NCI-H2029 (cell line): Measurements from ENCODE around the gene CD79B.
A peak's percentile ranks its signal among the peaks of the same experiment; 100 is the strongest.
"Not testable (repeated sequence)": the region's sequence is repeated elsewhere in the genome, so short reads cannot be mapped to it uniquely, and the experiment has no call there.

Experiments used
- DNase-seq: peaks from one replicate; lab custom pipeline; 2025; lab: John Stamatoyannopoulos, UW

The CD79B gene

DNA sequence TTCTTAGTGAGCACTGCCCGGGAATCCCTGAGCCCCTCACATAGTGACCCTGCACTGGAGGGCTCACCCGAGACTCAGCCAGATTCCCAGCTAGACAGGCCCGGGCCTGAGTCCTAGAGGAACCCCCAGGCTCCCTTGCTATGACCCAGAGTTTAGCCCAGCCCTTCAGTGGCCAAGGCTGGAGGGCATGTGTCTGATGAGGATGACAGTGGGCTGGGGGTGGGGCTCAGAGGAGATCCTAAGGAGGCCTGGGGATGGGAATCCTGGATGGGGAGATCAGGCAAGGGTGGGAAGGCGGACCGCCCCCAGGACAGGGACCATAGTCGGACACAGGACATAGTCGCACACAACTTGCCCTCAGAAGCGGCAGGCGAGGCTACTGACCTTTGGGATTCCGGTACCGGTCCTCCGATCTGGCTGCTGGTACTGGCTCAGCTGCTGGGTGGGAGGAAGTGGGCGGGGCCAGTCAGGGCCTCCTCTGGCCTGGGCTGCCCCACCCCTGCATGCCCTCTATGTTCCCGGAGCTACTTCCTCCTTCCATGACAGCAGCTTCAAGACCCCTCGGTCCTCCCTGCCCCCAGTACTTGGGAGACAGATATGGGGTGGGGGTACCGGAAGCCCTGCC, 1.1 kb downstream of the CD79B start:
- DNase-seq = no peak

DNA sequence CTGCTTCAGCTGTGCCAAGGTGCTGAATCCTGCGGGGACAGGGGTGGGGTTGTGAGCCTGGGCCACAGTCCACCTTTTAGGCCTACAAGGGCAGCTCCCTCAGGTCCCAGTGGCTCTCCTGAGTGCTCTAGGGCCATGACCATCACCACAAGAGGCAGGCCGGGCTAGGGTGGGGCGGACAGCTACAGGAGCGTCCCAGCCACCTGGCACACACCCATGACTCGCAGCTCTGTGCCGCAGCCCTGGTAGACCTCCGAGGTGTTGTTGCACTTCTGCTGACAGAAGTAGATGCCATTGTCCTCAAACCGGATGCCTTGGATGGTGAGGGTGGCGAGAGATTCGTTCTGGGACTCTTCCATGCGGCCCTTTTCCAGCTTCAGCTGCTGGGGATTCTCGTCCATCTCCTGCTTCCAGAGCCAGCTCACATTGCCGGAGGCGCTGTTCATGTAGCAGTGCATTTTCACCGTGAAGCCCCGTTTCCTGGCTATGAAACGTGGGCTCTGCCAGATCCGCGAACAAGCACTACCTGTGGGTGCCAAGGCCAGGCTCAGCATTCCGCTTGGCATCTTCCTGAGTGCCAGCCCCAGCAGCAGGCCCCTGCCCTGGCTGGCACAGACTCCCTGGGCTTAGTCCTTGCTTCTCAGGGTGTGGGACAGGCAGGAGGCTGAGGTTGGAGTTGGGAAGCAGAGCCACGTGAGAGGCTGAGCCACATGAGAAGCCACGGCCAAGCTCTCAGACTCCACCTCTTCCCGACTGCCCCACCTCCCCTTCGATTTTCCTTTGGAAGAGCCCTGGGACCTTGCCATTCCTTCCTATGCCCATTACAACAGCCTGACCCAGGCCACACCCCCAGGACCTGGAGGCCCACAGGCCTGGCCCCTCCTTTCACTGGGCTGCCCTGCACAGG, 2.0 kb downstream of the CD79B start:
- no peak for DNase-seq

DNA sequence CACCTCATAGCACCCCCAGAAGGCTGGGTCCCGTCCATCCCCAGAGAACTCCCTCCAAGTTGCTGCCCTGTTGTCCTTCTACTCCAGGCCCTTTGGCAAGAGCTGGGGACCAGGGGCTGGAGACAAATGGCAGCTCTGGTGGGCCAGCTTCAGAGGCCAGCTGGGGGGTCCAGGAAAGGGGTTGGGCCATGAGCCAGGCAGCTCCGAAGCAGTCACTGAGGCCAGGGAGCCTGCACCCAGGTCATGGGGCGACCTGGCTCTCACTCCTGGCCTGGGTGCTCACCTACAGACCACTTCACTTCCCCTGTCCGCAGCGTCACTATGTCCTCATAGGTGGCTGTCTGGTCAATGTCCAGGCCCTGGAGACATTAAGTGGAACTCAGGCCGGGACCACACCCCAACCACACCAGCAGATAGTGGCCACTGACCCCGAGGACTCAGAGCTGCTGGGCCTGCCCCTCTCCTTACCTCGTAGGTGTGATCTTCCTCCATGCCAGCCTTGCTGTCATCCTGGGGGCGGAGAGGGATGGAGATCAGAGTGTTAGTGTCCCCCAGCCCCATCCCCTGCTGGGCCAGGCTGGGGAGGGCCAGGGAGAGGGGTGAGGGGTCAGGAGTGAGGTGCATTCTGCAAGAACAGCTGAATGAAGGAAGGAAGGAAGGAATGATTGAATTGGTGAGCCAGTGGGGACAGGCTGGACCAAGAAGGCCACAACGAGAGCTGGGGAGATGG, 3.0 kb downstream of the CD79B start:
- no peak for DNase-seq

DNA sequence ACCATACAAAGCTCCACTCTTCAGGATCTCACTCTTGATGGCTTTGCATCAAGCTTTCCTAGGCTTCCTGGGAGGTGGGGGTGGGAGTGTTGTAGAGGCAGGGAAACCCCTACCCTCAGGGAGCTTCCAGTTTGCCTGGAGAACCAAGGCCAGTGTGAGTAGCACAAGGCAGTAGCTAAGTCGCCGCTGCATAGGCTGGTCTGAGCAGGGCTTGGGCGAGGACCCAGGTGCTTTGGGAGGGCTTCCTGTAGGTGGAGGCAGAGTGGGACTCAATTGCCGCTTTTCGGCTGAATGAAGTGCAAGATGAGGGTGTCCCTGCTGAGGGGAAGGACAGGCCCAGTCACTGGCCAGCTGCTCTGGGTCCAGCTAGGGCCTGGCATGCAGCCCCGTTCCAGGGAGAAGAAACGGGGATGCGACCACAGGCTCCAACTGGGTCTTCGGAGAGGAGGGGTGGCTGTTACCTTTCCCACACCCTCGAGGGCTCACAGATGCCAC, 3.9 kb downstream of the CD79B start:
- no peak for DNase-seq

DNA sequence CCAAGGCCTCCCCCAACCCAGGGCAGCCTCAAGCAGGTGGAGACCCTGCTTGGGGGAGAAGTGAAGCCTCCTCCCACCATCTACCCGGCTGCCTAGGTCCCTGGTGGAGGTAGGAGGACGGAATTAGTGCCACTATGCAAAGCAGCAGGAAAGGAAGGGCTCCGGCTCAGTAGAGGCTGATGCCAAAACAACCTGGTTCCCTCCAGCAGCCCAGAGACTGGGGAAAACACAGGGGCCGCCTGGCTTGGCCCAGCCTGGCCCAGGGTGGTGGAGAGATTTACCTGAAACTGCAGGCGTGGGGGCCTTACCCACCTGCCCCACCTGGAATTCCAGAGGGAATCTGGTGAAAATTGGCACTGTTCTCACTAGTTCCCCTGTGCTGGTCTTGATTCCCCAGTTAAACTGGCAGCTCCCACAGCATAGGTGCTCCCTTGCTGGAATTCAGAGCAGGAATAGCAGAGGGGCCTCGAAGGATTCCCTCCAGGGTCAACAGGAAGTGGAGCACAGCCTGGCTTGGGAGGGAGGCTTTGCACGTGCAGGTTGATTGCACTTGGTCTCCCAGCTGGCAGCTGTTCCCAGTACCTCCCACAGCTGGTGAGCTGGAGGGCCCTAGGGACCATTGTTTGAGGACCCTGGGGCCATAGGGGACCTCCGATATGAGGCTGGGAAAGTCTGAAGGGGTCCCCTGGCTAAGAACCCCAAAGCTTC, 4.5 kb downstream of the CD79B start:
- DNase-seq = no peak

DNA sequence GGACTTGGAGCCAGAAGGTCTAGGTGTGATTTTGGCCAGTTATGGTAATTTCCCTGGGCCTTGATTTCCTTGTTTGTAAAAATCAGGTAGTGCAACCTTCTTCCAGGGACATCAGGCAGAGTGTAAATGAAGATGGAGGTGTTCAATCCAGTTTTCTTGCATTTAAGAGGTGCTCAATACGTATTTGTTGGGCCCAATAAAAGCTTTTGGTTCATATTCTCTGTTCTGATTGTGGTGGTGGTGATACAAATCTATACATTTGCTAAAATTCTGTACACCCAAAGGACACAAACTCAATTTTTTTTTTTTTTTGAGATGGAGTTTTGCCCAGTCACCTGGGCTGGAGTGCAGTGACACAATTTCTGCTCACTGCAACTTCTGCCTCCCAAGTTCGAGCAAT, 6.0 kb downstream of the CD79B start:
- DNase-seq = no peak

DNA sequence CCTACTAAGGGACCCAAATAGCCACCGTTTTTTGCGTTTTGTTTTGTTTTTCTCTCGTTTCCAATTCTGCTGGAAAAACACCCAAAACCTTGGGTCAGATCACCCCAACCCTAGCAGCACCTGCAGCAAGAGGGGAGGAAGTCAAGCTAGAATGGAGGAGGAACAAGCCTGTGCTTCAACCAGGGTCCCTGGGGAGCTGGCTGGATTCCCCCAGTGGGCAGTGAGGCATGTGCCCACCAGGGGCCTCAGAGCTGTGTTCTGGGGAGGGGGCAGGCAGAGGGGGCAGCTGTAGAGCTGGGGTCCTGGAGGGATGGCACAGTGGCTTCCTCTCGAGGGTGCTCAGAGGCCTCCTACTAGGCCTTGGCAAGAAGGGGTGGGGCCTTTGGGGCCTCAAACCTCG, 6.5 kb downstream of the CD79B start:
- no peak for DNase-seq

DNA sequence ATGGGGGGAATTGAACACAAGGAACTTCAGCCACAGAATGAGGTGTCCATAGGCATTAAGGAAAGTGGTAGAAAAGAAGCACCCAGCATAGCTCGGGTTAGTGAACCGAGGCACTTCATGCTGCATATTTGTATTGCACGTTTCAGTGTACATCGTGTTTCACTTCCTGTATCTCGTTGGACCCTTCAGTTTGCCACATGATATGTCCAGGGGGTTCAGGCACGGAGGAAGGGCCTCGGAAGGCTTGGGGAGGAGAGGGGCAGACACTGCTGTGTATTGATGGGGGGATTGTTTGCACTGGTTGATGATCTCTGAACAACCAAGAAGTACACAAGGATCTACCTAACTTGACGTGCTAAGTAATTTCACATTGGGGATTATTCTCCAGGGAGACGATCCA, 9.7 kb downstream of the CD79B start:
- DNase-seq = not testable (repeated sequence)

DNA sequence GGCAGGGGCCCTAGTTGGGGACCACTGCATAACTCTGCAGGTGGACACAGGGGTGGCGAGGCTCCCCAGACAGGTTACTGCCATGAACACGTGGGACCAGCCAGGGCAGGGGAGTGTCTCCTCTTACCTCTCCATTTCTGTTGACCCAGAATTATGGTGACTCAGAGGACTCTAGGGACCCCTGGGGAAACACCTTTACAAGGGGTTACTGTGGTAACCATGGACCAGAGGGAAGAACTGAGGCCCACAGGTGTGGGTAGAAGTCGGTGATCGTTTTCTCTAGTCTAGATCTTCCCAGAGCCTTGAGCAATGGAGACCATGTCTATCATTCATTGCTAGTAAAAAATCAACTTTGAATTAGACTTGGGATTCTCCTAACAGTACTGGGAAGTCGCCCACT, 11.4 kb downstream of the CD79B start:
- not testable (repeated sequence) for DNase-seq

DNA sequence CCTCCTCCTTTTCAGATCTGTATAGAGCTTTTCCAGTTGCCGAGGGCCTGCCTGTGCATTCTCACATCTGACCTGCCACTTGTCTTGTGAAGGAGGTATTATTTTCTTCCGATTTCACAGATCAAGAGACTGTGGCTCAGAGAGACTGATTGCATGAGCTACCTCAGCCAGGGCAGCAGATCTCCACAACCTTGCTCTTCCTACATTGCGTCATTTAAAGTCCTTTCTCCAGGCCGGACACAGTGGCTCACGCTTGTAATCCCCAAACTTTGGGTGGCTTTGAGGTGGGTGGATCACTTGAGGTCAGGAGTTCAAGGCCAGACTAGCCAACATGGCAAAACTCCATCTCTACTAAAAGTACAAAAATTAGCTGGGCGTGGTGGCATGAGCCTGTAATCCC, 12.1 kb downstream of the CD79B start:
- not testable (repeated sequence) for DNase-seq

DNA sequence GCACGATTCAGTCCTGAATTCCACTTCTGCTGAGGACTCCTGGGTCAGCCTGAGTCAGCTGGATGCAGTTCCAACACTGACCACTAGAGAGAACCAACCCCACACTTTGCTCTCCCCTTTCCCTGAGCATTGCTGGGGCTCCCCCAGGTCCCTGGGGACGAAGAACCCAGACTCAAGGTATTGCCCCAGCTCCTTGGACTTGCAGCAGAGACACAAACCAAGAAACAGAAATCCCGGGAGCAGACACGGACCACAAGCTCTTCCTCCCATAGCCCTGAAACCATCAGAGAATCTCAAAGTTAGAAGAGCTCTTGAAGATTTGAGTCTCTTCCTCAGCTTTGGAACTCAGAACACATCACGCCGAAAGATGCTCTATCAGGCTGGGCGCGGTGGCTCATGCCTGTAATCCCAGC, 12.8 kb downstream of the CD79B start:
- DNase-seq = peak; percentile 3

DNA sequence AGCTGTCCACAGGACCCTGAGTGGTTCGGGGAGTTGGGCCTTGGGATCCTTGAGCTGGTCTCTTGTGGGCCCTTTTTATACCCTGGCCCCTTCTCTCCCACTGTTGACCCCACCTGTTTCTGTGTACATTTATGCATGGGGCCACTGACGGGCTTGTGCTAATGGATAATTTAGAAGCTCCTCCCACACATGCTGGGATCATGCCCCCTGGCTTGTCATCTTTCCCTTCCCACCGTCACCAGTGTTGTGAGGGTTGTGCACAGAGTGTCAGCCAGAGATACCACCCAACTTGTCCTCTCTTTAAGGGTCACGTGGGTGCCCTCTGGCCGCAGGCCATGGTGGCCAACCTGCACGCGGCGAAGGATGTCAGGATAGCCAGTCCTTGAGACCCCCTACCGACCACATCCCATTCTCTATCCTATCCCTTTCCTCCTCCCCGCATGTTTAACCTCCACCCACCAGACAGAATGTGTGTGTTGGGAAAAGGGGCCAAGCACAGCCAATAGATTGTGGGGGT, 13.3 kb downstream of the CD79B start, which contains the start of gene GH1:
Gene GH1, minus strand, starts transcription at position 51 of the 517 bp plus-strand sequence. CDS start 63 bp downstream, outside the sequence.
- DNase-seq = not testable (repeated sequence)

DNA sequence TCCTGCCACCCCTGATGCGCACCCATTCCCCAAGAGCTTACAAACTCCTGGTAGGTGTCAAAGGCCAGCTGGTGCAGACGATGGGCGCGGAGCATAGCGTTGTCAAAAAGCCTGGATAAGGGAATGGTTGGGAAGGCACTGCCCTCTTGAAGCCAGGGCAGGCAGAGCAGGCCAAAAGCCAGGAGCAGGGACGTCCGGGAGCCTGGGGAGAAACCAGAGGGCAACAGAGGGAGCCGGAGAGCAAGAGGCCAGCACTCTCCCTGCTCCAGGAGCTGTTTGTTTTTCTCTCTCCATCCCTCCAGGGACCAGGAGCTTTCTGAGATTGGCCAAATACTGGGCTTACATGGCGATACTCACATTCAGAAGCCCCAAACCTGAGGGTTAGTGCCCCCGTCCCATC, 13.8 kb downstream of the CD79B start:
- DNase-seq = no peak

DNA sequence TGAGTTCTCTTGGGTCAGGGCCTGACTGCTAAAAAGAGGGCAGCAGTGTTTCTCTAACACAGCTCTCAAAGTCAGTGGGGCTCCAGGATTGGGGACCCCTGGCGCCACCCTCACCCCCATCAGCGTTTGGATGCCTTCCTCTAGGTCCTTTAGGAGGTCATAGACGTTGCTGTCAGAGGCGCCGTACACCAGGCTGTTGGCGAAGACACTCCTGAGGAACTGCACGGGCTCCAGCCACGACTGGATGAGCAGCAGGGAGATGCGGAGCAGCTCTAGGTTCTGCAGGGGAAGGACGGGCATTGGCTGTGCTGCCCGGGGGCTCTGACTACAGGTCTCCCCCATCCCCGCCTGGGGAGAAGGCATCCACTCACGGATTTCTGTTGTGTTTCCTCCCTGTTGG, 14.5 kb downstream of the CD79B start:
- no peak for DNase-seq

DNA sequence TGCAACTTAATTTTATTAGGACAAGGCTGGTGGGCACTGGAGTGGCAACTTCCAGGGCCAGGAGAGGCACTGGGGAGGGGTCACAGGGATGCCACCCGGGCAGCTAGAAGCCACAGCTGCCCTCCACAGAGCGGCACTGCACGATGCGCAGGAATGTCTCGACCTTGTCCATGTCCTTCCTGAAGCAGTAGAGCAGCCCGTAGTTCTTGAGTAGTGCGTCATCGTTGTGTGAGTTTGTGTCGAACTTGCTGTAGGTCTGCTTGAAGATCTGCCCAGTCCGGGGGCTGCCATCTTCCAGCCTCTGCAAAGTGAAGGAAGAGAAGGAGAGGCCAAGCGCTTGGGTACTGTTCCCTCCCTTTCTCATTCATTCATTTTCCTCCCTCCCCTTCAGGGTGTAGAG, 14.9 kb downstream of the CD79B start:
- not testable (repeated sequence) for DNase-seq

DNA sequence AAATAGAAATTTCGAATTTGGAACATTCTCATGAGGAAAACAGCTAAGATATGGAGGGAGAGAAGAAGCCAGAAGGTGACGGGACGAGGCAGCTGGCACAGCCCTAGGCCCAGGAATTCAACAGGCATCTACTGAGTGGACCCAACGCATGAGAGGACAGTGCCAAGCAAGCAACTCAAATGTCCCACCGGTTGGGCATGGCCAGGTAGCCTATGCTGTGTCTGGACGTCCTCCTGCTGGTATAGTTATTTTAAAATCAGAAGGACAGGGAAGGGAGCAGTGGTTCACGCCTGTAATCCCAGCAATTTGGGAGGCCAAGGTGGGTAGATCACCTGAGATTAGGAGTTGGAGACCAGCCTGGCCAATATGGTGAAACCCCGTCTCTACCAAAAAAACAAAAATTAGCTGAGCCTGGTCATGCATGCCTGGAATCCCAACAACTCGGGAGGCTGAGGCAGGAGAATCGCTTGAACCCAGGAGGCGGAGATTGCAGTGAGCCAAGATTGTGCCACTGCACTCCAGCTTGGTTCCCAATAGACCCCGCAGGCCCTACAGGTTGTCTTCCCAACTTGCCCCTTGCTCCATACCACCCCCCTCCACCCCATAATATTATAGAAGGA, 15.5 kb downstream of the CD79B start:
- DNase-seq = no peak

DNA sequence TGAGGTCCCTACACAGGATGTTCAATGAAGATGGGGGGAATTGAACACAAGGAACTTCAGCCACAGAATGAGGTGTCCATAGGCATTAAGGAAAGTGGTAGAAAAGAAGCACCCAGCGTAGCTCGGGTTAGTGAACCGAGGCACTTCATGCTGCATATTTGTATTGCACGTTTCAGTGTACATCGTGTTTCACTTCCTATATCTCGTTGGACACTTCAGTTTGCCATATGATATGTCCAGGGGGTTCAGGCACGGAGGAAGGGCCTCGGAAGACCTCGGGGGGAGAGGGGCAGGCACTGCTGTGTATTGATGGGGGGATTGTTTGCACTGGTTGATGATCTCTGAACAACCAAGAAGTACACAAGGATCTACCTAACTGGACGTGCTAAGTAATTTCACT, 16.4 kb downstream of the CD79B start:
- not testable (repeated sequence) for DNase-seq

DNA sequence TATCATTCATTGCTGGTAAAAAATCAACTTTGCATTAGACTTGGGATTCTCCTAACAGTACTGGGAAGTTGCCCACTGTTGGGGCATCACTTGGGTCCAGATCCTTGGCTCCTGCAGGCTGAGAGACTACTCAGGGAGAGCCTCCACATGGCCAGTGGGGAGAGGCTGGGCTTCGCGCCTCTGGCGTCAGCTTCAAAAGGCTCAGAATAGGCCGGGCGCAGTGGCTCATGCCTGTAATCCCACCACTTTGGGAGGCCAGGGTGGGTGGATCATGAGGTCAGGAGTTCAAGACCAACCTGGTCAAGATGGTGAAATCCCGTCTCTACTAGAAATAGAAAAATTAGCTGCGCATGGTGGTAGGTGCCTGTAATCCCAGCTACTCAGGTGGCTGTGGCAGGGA, 17.7 kb downstream of the CD79B start:
- DNase-seq = no peak

DNA sequence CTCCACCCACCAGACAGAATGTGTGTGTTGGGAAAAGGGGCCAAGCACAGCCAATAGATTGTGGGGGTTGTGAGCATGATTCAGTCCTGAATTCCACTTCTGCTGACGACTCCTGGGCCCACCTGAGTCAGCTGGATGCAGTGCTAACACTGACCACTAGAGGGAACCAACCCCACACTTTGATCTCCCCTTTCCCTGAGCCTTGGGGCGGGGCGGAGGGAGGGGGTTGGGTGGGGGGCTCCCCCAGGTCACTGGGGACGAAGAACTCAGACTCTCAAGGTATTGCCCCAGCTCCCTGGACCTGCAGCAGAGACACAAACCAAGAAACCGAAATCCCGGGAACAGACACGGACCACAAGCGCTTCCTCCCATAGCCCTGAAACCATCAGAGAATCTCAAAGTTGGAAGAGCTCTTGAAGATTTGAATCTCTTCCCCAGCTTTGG, 20.5 kb downstream of the CD79B start:
- DNase-seq = no peak

DNA sequence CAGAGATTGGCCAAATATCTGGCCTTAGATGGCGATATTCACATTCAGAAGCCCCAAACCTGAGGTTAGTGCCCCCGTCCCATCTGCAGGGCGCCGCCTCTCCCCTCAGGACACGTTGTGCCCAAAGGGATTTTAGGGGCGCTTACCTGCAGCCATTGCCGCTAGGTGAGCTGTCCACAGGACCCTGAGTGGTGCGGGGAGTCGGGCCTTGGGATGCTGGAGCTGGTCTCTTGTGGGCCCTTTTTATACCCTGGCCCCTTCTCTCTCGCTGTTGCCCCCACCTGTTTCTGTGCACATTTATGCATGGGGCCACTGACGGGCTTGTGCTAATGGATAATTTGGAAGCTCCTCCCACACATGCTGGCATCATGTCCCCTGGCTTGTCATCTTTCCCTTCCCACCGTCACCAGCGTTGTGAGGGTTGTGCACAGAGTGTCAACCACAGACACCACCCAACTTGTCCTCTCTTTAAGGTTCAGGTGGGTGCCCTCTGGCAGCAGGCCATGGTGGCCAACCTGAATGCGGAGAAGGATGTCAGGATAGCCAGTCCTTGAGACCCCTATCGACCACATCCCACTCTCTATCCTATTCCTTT, 21.0 kb downstream of the CD79B start, which contains the start of gene CSHL1:
Gene CSHL1, minus strand, starts transcription at position 218 of the 595 bp plus-strand sequence. Its CDS starts 62 bp downstream, at position 156.
- no peak for DNase-seq

DNA sequence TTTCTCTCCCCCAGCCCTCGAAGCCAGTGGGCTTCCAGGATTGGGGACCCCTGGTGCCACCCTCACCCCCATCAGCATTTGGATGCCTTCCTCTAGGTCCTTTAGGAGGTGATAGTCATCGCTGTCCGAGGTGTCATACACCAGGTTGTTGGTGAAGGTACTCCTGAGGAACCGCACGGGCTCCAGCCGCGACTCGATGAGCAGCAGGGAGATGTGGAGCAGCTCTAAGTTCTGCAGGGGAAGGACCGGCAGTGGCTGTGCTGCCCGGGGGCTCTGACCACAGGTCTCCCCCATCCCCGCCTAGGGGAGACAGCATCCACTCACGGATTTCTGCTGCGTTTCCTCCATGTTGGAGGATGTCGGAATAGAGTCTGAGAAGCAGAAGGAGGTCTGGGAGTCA, 22.0 kb downstream of the CD79B start:
- DNase-seq = no peak
